ENCODE measurements around the gene TMEM218.
"Not testable (repeated sequence)": the region's sequence is repeated elsewhere in the genome, so short reads cannot be mapped to it uniquely, and the experiment has no call there.

Gene TMEM218

GRCh38 chr11:125056111-125056510 lies 55.3 kb downstream of the TMEM218 start:
- not testable (repeated sequence) for DNase-seq

GRCh38 chr11:125055107-125055715 lies 56.2 kb downstream of the TMEM218 start:
- no peak for DNase-seq

- DNase-seq: no peak
Measured at GRCh38 chr11:125053167-125053566, 58.3 kb downstream of the TMEM218 start.

- no peak for DNase-seq
Measured at GRCh38 chr11:125052047-125052446, 59.4 kb downstream of the TMEM218 start.

- no peak for DNase-seq
Measured at GRCh38 chr11:125049164-125049792, 62.1 kb downstream of the TMEM218 start.
